Measurements from ENCODE around the gene GP1BB.

GP1BB gene

GRCh38 chr22:19766511-19767426 lies 43.4 kb downstream of the GP1BB start:
- DNase-seq (ENCODE audit: low read depth) = peak; percentile 21

DNA sequence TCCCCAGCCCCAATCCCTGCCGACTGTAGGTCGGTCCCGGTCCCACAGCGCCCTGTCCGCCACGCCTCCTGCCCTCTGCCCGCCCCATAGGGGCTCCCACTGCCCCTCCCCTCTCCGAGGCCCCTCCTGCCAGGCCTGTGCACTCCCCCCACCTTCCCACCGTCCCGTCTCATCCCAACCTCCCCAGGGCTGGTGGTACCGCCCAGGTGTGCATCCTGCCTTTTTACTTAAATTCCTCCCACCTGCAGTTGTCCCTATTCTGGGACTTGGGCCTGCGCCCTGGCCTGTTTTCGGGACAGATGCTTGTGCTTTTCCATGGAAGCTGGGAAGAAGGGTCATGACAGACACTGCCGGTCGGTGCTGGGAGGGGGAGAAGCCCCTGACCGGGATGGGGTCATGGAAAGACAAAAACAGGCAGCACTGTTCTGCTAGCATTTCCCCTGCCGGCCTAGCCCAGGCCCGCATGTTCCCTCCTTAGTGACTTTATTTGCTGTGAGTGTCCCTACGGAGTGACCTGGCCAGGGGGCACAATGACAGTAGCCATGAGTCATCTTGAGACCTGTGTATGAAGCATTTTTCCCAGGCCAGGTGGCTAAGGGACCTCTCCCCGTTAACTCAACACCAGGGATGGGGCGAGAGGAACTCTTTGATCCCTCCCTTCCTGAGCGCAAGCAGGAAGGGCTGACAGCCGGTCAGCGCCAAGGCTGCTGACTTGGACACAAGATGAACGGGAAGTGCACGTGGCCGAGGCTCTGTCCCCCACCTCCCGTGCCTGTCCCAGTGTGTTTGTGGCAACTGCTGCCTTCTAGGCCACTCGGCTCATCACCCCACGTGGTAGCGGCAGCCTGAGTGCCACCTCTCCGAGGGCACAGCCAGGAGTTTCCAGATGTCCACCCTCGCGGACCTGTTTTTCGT lies 44.3 kb downstream of the GP1BB start:
- no peak for DNase-seq (ENCODE audit: low read depth)

DNA sequence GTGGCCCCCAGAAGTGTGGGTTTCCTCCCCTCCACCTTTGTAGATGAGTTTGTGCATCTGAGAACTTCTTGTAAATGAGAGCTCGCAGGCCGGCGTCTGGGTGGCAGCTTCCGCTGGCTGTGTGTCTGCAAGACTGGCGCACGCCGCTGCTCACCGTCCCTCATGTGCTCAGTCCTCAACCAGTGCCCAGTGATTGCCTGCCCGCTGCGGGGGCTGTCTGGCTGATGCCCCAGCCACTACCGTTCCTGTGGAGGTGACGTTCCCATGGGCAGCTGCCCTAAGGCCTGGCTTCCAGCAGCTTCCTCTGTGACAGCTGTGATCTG lies 46.0 kb downstream of the GP1BB start:
- no peak for DNase-seq (ENCODE audit: low read depth)

DNA sequence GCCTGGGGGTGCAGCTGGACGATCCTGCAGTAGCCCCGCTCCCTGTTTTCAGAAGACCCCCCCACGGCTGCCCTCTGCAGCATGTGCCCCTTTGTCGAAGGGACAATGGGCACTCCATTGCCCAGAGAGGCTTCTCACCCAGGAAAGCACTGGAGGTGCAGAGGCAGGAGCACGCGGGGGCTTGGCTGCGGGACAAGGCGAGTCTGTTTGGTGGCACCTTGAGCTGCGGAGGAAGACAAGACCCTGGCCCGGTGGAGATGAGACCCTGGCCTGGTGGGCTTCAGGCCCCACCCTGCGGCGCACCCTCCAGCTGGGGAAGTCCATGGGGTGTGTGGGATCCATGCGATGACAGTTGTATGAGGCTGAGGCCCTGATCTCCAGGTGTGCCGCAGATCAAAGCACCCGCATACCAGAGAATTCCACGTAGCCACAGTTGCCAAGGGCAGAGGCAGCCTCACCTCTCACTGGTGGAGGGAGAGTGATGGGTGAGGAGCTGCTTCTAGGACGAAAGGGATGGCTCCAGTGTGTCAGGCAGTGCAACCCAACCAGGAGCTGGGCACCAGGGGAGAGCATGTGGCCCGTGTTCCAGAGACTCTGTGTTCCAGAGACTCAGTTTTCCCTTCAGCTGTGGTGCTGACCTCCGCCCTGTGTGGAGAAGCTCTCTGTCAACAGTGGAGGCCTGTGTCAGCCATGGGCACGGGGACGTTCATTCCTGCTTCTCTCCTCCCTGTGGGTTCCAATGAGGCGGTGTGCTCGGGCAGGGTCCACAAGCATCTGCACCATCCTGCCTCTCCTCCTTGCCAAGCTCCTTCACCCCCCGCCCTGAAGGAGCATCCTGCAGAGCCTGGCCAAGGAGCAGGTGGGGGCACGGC lies 47.2 kb downstream of the GP1BB start:
- DNase-seq (ENCODE audit: low read depth) = no peak

DNA sequence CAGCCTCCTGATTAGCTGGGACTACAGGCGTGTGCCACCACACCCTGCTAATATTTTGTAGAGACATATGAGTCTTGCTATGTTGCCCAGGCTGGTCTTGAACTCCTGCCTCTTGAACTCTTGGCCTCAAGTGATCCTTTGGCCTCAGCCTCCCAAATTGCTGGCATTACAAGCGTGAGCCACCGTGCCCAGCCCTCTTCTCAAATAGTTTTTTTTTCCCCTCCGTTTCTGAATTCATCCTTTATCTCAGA lies 49.0 kb downstream of the GP1BB start:
- DNase-seq (ENCODE audit: low read depth) = no peak

GRCh38 chr22:19772673-19773469 lies 49.5 kb downstream of the GP1BB start:
- no peak for DNase-seq (ENCODE audit: low read depth)

DNA sequence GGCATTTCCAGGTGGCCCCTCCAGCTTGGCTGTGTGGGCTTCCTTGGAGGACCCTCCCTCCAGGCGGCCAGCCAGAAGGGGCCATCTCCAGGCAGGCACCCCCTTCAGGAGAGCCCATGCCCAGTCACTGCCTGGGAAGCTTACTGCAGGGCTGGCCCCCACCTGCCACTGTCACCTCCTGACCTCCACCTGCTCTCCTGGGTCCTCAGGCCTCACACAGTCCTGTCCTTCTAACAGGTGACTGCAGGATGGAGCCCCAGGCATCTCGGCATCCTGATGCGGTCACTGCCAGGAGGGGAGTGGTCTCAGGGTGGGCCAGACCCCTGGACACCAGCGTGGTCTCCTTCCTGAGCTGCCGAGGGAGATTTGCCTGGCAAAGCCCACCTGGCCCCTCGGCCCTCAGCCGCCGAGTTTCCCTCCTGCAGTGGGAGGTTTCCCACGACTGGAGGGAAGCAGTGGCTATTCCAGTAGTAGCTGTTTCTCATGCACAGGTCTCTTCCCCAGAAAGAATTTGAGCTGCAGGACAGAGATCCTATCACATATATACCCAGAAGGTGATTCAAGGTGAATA lies 50.2 kb downstream of the GP1BB start:
- no peak for DNase-seq (ENCODE audit: low read depth)

Measured in stimulated activated CD8-positive, alpha-beta memory T cell treated with anti-CD3 and anti-CD28 coated beads, Interleukin-7, amount 100 ng/mL, for 24 hours (primary cell).